H1 (cell line): ENCODE results near the gene SPATA25. TPM values are rescaled to one million over a fixed set of nuclear protein-coding genes. Genes with fewer than 3 reads are reported as not detected.

ENCODE experiments used
- CTCF ChIA-PET: fragments of 300-600 bp; sonication (Branson Sonifier 250); formaldehyde crosslinking; loops from one replicate; lab custom pipeline; 2021; ENCODE audit not compliant: partially characterized antibody; lab: Charles Lee
- POLR2A ChIA-PET: fragments of 300-600 bp; sonication (Branson Sonifier 250); formaldehyde crosslinking; loops from one replicate; lab custom pipeline; 2021; ENCODE audit warnings: inconsistent platforms; ENCODE audit not compliant: partially characterized antibody; lab: Charles Lee
- DNase-seq, 2 experiments: peaks; one replicate each; pipeline versions ENCODE4 v3.0.0 to v3.0.0-alpha.2; 2010 to 2022; ENCODE audit warnings: low spot score in 2 of 2, low read depth in 1 of 2, mixed read lengths in 1 of 2
- FAIRE-seq: peaks from 2 replicates; lab custom pipeline; 2011; peaks lifted over from hg19 to GRCh38; lab: Jason Lieb, UNC
- H2AFZ ChIP-seq: 2 replicates; pipeline ENCODE4 v1.8.1; 2012; ENCODE audit warnings: low read length, inconsistent platforms
- H2AK5ac ChIP-seq: 2 replicates; pipeline ENCODE4 v1.6.1; 2013; ENCODE audit warnings: low read depth, low read length
- H2BK120ac ChIP-seq: replicated peaks from 2 replicates; pipeline ENCODE3; 2013; ENCODE audit warnings: low read depth, low read length, inconsistent platforms
- H2BK12ac ChIP-seq: 2 replicates; pipeline ENCODE4 v1.6.1; 2013; ENCODE audit warnings: low read depth, low read length
- H2BK15ac ChIP-seq: 2 replicates; pipeline ENCODE4 v1.6.1; 2013; ENCODE audit warnings: low read length
- H2BK20ac ChIP-seq: 2 replicates; pipeline ENCODE4 v1.6.1; 2013; ENCODE audit warnings: low read length
- H2BK5ac ChIP-seq: 2 replicates; pipeline ENCODE4 v1.6.1; 2013; ENCODE audit warnings: low read depth, low read length
- H3K14ac ChIP-seq: 2 replicates; pipeline ENCODE4 v1.6.1; 2013; ENCODE audit warnings: inconsistent platforms; ENCODE audit not compliant: insufficient read length
- H3K18ac ChIP-seq: 2 replicates; pipeline ENCODE4 v1.6.1; 2013; ENCODE audit warnings: low read length; ENCODE audit errors: extremely low read depth
- H3K23ac ChIP-seq: 2 replicates; pipeline ENCODE4 v1.6.1; 2013; ENCODE audit warnings: inconsistent platforms; ENCODE audit not compliant: insufficient read length
- H3K23me2 ChIP-seq: 2 replicates; pipeline ENCODE4 v1.6.1; 2013; ENCODE audit warnings: low read depth, low read length
- H3K27ac ChIP-seq: 2 replicates; pipeline ENCODE4 v1.6.1; 2011; ENCODE audit warnings: low read depth, low read length, inconsistent platforms
- H3K27me3 ChIP-seq, 4 experiments: replicated peaks in 1 of 4; 1 replicate in 1 of 4; 2 replicates in 3 of 4; pipeline versions ENCODE4 v1.6.1 to v1.8.1; 2011 to 2013; ENCODE audit warnings: low read length in 3 of 4, mild to moderate bottlenecking in 3 of 4, inconsistent platforms in 2 of 4, mixed read lengths in 2 of 4, moderate library complexity in 1 of 4; ENCODE audit not compliant: control insufficient read depth in 3 of 4, insufficient read depth in 3 of 4; ENCODE audit errors: extremely low read depth in 1 of 4
- H3K36me3 ChIP-seq, 4 experiments: 2 replicates each; pipeline versions ENCODE4 v1.6.1 to v1.8.1; 2011 to 2013; ENCODE audit warnings: mild to moderate bottlenecking in 4 of 4, low read length in 3 of 4, moderate library complexity in 2 of 4, control low read depth in 1 of 4, inconsistent platforms in 1 of 4; ENCODE audit not compliant: insufficient read depth in 4 of 4, control insufficient read depth in 2 of 4
- H3K4ac ChIP-seq: replicated peaks from 2 replicates; pipeline ENCODE3; 2013; ENCODE audit warnings: low read length, low read depth, mixed read lengths, inconsistent platforms; ENCODE audit not compliant: insufficient read length
- H3K4me1 ChIP-seq, 4 experiments: replicated peaks in 1 of 4; 1 replicate in 1 of 4; 2 replicates in 3 of 4; pipeline versions ENCODE4 v1.6.1 to v1.8.1; 2011 to 2013; ENCODE audit warnings: low read length in 3 of 4, inconsistent platforms in 2 of 4, mixed read lengths in 1 of 4; ENCODE audit not compliant: insufficient read depth in 4 of 4, control insufficient read depth in 3 of 4
- H3K4me2 ChIP-seq, 2 experiments: 2 replicates each; pipeline versions ENCODE4 v1.6.1 to v1.8.1; 2011 to 2013; ENCODE audit warnings: low read depth in 2 of 2, low read length in 2 of 2, control low read depth in 1 of 2, inconsistent platforms in 1 of 2, mild to moderate bottlenecking in 1 of 2; ENCODE audit not compliant: insufficient read depth in 1 of 2
- H3K4me3 ChIP-seq, 4 experiments: fragments of 200-600, 300-600 bp in 1 of 4; sonication (generic), shearing (Covaris generic), sonication (Bioruptor Twin) in 1 of 4; 2 replicates each; pipeline versions ENCODE4 v1.5.1 to v1.8.1; 2011 to 2016; ENCODE audit warnings: low read length in 4 of 4, low read depth in 3 of 4, control low read depth in 2 of 4, inconsistent platforms in 2 of 4, mild to moderate bottlenecking in 2 of 4, mixed read lengths in 1 of 4, moderate library complexity in 1 of 4; ENCODE audit not compliant: insufficient read depth in 2 of 4; ENCODE audit errors: extremely low read depth in 1 of 4
- H3K56ac ChIP-seq: replicated peaks from 2 replicates; pipeline ENCODE3; 2013; ENCODE audit warnings: low read depth, mild to moderate bottlenecking, mixed read lengths, low read length, inconsistent platforms; ENCODE audit not compliant: insufficient read length
- H3K79me1 ChIP-seq: 2 replicates; pipeline ENCODE4 v1.6.1; 2013; ENCODE audit warnings: low read depth, low read length, control low read depth
- H3K79me2 ChIP-seq, 2 experiments: 2 replicates each; pipeline versions ENCODE4 v1.6.1 to v1.8.1; 2012 to 2013; ENCODE audit warnings: low read length in 2 of 2, mild to moderate bottlenecking in 2 of 2, inconsistent platforms in 1 of 2; ENCODE audit not compliant: insufficient read depth in 2 of 2, control insufficient read depth in 1 of 2
- H3K9ac ChIP-seq, 4 experiments: replicated peaks in 1 of 4; 1 replicate in 1 of 4; 2 replicates in 3 of 4; pipeline versions ENCODE4 v1.6.1 to v1.8.1; 2011 to 2013; ENCODE audit warnings: low read depth in 3 of 4, low read length in 3 of 4, control low read depth in 2 of 4, mild to moderate bottlenecking in 2 of 4, moderate library complexity in 2 of 4, inconsistent platforms in 1 of 4; ENCODE audit errors: extremely low read depth in 1 of 4
- H3K9me3 ChIP-seq, 2 experiments: 2 replicates each; pipeline versions ENCODE4 v1.6.1 to v1.8.1; 2012 to 2013; ENCODE audit warnings: mild to moderate bottlenecking in 2 of 2, moderate library complexity in 2 of 2, control low read depth in 1 of 2, inconsistent platforms in 1 of 2, low read depth in 1 of 2, low read length in 1 of 2, mixed read lengths in 1 of 2; ENCODE audit not compliant: insufficient read depth in 2 of 2
- H4K20me1 ChIP-seq, 2 experiments: replicated peaks in 1 of 2; 2 replicates each; pipeline versions ENCODE3 to v1.8.1; 2011 to 2013; ENCODE audit warnings: inconsistent platforms in 2 of 2, low read length in 2 of 2, mild to moderate bottlenecking in 1 of 2; ENCODE audit not compliant: insufficient read depth in 2 of 2, control insufficient read depth in 1 of 2
- H4K5ac ChIP-seq: 2 replicates; pipeline ENCODE4 v1.6.1; 2013; ENCODE audit warnings: low read length, low read depth, mixed read lengths, inconsistent platforms; ENCODE audit not compliant: insufficient read length
- H4K8ac ChIP-seq: 2 replicates; pipeline ENCODE4 v1.8.0; 2013; ENCODE audit warnings: mild to moderate bottlenecking, moderate library complexity, low read length, inconsistent platforms; ENCODE audit not compliant: insufficient read depth; ENCODE audit errors: extremely low read depth
- H4K91ac ChIP-seq: replicated peaks from 2 replicates; pipeline ENCODE3; 2013; ENCODE audit warnings: low read length, mixed read lengths, inconsistent platforms; ENCODE audit not compliant: insufficient read length
- HDAC6 ChIP-seq: IDR thresholded peaks from one replicate; pipeline ENCODE4 v1.7.1; 2012; ENCODE audit warnings: low read depth, mild to moderate bottlenecking, inconsistent platforms, low read length, moderate library complexity
- NRF1 ChIP-seq: IDR thresholded peaks from 2 replicates; pipeline ENCODE4 v1.6.1; 2011; ENCODE audit warnings: mild to moderate bottlenecking, low read depth, low read length, improper control_type of control experiment
- POLR2AphosphoS5 ChIP-seq: IDR thresholded peaks from 2 replicates; pipeline ENCODE4 v1.6.1; 2011; ENCODE audit warnings: low read depth, low read length
- RAD21 ChIP-seq, 2 experiments: IDR thresholded peaks in 1 of 2; conservative IDR thresholded peaks in 1 of 2; 2 replicates each; pipeline ENCODE4 v1.6.1; 2011; ENCODE audit warnings: low read depth in 2 of 2, low read length in 2 of 2, improper control_type of control experiment in 1 of 2, inconsistent platforms in 1 of 2, mild to moderate bottlenecking in 1 of 2, moderate library complexity in 1 of 2
- RBBP5 ChIP-seq: IDR thresholded peaks from 2 replicates; pipeline ENCODE4 v1.7.1; 2012; ENCODE audit warnings: low read depth, mild to moderate bottlenecking, inconsistent platforms, low read length, moderate library complexity, borderline replicate concordance
- TEAD4 ChIP-seq: IDR thresholded peaks from 2 replicates; pipeline ENCODE4 v1.6.1; 2012; ENCODE audit warnings: low read depth, low read length, inconsistent platforms, mixed read lengths
- WGBS, 2 experiments: shearing (Covaris generic) in 1 of 2; methylation state at CpG; one replicate each; pipeline versions ENCODE4 v1.1.6 to v1.1.7; 2013 to 2015; ENCODE audit warnings: low lambda C conversion rate in 2 of 2, mixed read lengths in 2 of 2, inconsistent platforms in 1 of 2, low coverage in 1 of 2, missing lambda C conversion rate in 1 of 2; ENCODE audit not compliant: insufficient replicate concordance in 2 of 2, insufficient coverage in 1 of 2, insufficient read length in 1 of 2; ENCODE audit errors: extremely low coverage in 1 of 2, missing lambda C conversion rate in 1 of 2; 5-methylcytosine and 5-hydroxymethylcytosine counted together
- long read RNA-seq, 2 experiments: library from RNA in 1 of 2; library from capped mRNA in 1 of 2; stranded (forward); transcript quantifications; one replicate each; pipeline ENCODE4 v2.0.0, GENCODE V29; 2021; ENCODE audit warnings: inconsistent platforms in 1 of 2
- polyA minus RNA-seq, 3 experiments: library from RNA; depleted of rRNA, polyadenylated mRNA; stranded (reverse); fragments of >200 nt; gene quantifications; 1 replicate in 2 of 3; 2 replicates in 1 of 3; pipeline ENCODE4 v1.2.3, GENCODE V29; 2011
- polyA plus RNA-seq, 7 experiments: library from polyadenylated mRNA; depleted of rRNA in 3 of 7; stranded (reverse) in 5 of 7; unstranded in 2 of 7; fragments of >200 nt in 5 of 7; fragments of 200-250 nt in 2 of 7; gene quantifications; 1 replicate in 5 of 7; 2 replicates in 1 of 7; 4 replicates in 1 of 7; pipeline versions ENCODE4 v1.2.1 to v1.2.3, GENCODE V29; 2011 to 2013; ENCODE audit warnings: missing spikeins in 2 of 7, mixed read lengths in 2 of 7
- total RNA-seq: library from RNA; stranded (reverse); fragmentation: NEBNext Ultra II Directional; extraction: Animal tissue kit (Norgen Biotek cat#: 25700); gene quantifications from 2 replicates; pipeline ENCODE4 v1.2.1, GENCODE V29; 2021

The SPATA25 gene
- total RNA-seq (2.5 and 3.0 TPM in 2 replicates), polyA plus RNA-seq (2011; rRNA removed) (2.0 and 3.2 TPM in 2 replicates), polyA minus RNA-seq (2011; rRNA and poly(A)+ RNA removed) (1.2 and 2.7 TPM in 2 replicates)
- 4.1 TPM for polyA plus RNA-seq (2011; cell fraction: cytosol; rRNA removed)
- 8.0 TPM for polyA plus RNA-seq (2011; cell fraction: nucleus; rRNA removed)
- polyA plus RNA-seq (2012, experiment 1 of 2), result 1.9 to 4.4 TPM (median 3.5 TPM) in 4 replicates
- 0.77 TPM for polyA plus RNA-seq (2012, experiment 2 of 2)
- 1.3 TPM for polyA plus RNA-seq (2013, experiment 1 of 2)
- polyA plus RNA-seq (2013, experiment 2 of 2), result 1.3 TPM
- polyA minus RNA-seq (2011; cell fraction: cytosol; rRNA and poly(A)+ RNA removed), result not detected
- polyA minus RNA-seq (2011; cell fraction: nucleus; rRNA and poly(A)+ RNA removed), result 7.0 TPM
- long read RNA-seq, experiment 1, result 0 reads
- long read RNA-seq, experiment 2, result 0 reads

GRCh38 chr20:45887346-45887715, at the start of gene SPATA25:
Gene SPATA25 (minus strand): TSS chr20:45887622. CDS start chr20:45887590, 32 bp downstream.
- H3K79me2 ChIP-seq, result peaks cover 0 to 14% of the 10 kb centered on the region in 2 experiments; a peak in 1 of 4 replicates

More at GRCh38 chr20:45887346-45887715, at the start of gene SPATA25:
- Histone ChIP-seq H3K4ac (no peak within 1 kb of the TSS), H3K4me2 (no peak within 1 kb of the TSS), H3K9ac (no peak within 1 kb of the TSS), H2BK120ac (no peak within 1 kb of the TSS), H3K36me3 (peaks cover 8 to 18% (median 16%) of the 10 kb centered on the region in 4 experiments), H2BK20ac (no peak within 1 kb of the TSS), H3K23me2 (peaks cover 15% of the 10 kb centered on the region; the same call in 1 of the 2 replicates), H2BK5ac (no peak within 1 kb of the TSS), H3K9me3 (no peaks in the 10 kb centered on the region), H3K79me1 (peaks cover 3% of the 10 kb centered on the region; the same call in 1 of the 2 replicates), H3K4me1 (peaks cover 0 to 10% (median 6%) of the 10 kb centered on the region in 4 experiments; a peak in 6 of 7 replicates), H2AFZ (no peak within 1 kb of the TSS), H3K14ac (no peak within 1 kb of the TSS), H3K27ac (no peak within 1 kb of the TSS), H3K56ac (no peak within 1 kb of the TSS), H2BK15ac (no peak within 1 kb of the TSS), H4K5ac (no peak within 1 kb of the TSS), H3K18ac (no peak within 1 kb of the TSS), H4K8ac (0 out of 2 replicates have a peak within 1 kb of the TSS, but pooled peaks have one; percentile 35), H3K27me3 (no peaks in the 10 kb centered on the region), H3K23ac (no peak within 1 kb of the TSS), H2BK12ac (no peak within 1 kb of the TSS), H2AK5ac (no peak within 1 kb of the TSS), H3K4me3 (no peak within 1 kb of the TSS), H4K20me1 (peaks cover 0 to 7% of the 10 kb centered on the region in 2 experiments), H4K91ac (no peak within 1 kb of the TSS)
- ChIA-PET CTCF (interaction anchor here (0.9 kb wide), 1 partner anchor 70 kb away, joined by 4 read pairs; no protein-coding TSS in a partner anchor), POLR2A (interaction anchor here (1.0 to 1.5 kb wide), 2 partner anchors 10 to 62 kb away, joined by 4 read pairs; no protein-coding TSS in a partner anchor)
- FAIRE-seq (no peak), DNase-seq (no peak)
- TF ChIP-seq POLR2AphosphoS5 (no peak), RBBP5 (no peak), RAD21 (IDR thresholded peaks at IDR 0.05 in 1 of 2, conservative IDR thresholded peaks at IDR 0.05 in 1 of 2; ENCODE audit: low read depth in 2 of 2, low read length in 2 of 2) (no peak), NRF1 (no peak), HDAC6 (no peak), TEAD4 (no peak)
- 90% methylated on average over 8 of the region's 8 CpGs; no CpG with 5 or more reads in 1 of the 2 experiments for WGBS, 2 experiments
